Stomach (tissue), 9 donors: ENCODE results near the gene SNTG2. TPM values are rescaled to one million over a fixed set of nuclear protein-coding genes. Genes with fewer than 3 reads are reported as not detected.

Experiments
- DNase-seq, 2 donors: peaks; one replicate each; pipeline versions ENCODE4 v3.0.0 to v3.0.0-alpha.2; 2013 to 2019
- H3K27ac ChIP-seq, 5 donors: fragments of 200-600 bp in 4 of 5; sonication (generic) in 4 of 5; one replicate each; pipeline ENCODE4 v1.5.1; 2013 to 2019; ENCODE audit warnings: mild to moderate bottlenecking in 1 of 5, moderate library complexity in 1 of 5
- H3K27me3 ChIP-seq, 3 donors: fragments of 200-600 bp; sonication (generic); one replicate each; pipeline ENCODE4 v1.5.1; 2017 to 2019; ENCODE audit warnings: mixed run types in 1 of 3
- H3K36me3 ChIP-seq, 4 donors: fragments of 200-600 bp; sonication (generic); 1 replicate in 3 of 4; 2 replicates in 1 of 4; pipeline ENCODE4 v1.5.1; 2016 to 2019
- H3K4me1 ChIP-seq, 4 donors: fragments of 200-600 bp; sonication (generic); one replicate each; pipeline ENCODE4 v1.5.1; 2016 to 2019
- H3K4me3 ChIP-seq, 4 donors: fragments of 200-600 bp; sonication (generic) in 3 of 4; one replicate each; pipeline ENCODE4 v1.5.1; 2016 to 2019; ENCODE audit warnings: mild to moderate bottlenecking in 1 of 4
- H3K9me3 ChIP-seq, 4 donors: fragments of 200-600 bp; sonication (generic); one replicate each; pipeline ENCODE4 v1.5.1; 2016 to 2019
- CTCF ChIP-seq, 7 experiments: fragments of 450-650 bp in 4 of 7; fragments of 200-600 bp in 3 of 7; sonication (generic) in 3 of 7; IDR thresholded peaks; one replicate each; pipeline ENCODE4 v1.5.1; 2016 to 2019; ENCODE audit warnings: antibody characterized with exemption in 7 of 7, control low read depth in 2 of 7, mild to moderate bottlenecking in 1 of 7
- EP300 ChIP-seq: sonication (generic); formaldehyde crosslinking; IDR thresholded peaks from one replicate; pipeline ENCODE4 v1.6.1; 2017; ENCODE audit warnings: antibody characterized with exemption
- POLR2A ChIP-seq, 4 donors: fragments of 450-650 bp; IDR thresholded peaks; one replicate each; pipeline ENCODE4 v1.6.1; 2016; ENCODE audit warnings: antibody characterized with exemption in 4 of 4, control low read depth in 2 of 4, mild to moderate bottlenecking in 1 of 4, moderate library complexity in 1 of 4
- POLR2AphosphoS5 ChIP-seq, 3 donors: sonication (generic); formaldehyde crosslinking; IDR thresholded peaks; one replicate each; pipeline ENCODE4 v1.6.1; 2016; ENCODE audit warnings: antibody characterized with exemption in 3 of 3
- WGBS, 5 donors: extraction: QIAGEN DNeasy Blood & Tissue Kit in 3 of 5; methylation state at CpG; one replicate each; pipeline versions ENCODE4 v1.1.5 to v1.1.7; 2013 to 2018; 5-methylcytosine and 5-hydroxymethylcytosine counted together
- intact Hi-C: fragments of 100-400 bp; cut with DNase I; formaldehyde crosslinking; loops from one replicate; pipeline ENCODE4 v1.15.1; 2023; ENCODE audit warnings: low total_unique reads
- polyA plus RNA-seq, 3 donors: library from polyadenylated mRNA; stranded (reverse); fragments of 200-250 nt; gene quantifications; one replicate each; pipeline ENCODE4 v1.2.3, GENCODE V29; 2013
- total RNA-seq, 5 donors: library from RNA; depleted of rRNA; stranded (reverse); fragments of >200 nt; gene quantifications; one replicate each; pipeline versions ENCODE4 v1.1.0 to v1.2.3, GENCODE V29; 2014 to 2016
- donor health status: healthy with polysubstance abuse.
- donor health status: Bipolar disorder and iron deficiency.
- donor health status: healthy.

Gene SNTG2
- total and polyA plus RNA-seq, 8 donors, result 0.68 to 19.6 (median 5.3) TPM; not detected in 1

GRCh38 chr2:1314254-1314653, 363.6 kb downstream of the SNTG2 start:
- Histone ChIP-seq H3K9me3 (no peaks in the 10 kb centered on the region), H3K4me3 (no peak overlapping the region), H3K4me1 (no peaks in the 10 kb centered on the region), H3K27me3 (peaks cover 0 to 8% (median 0%) of the 10 kb centered on the region in 3 donors), H3K27ac (no peak overlapping the region), H3K36me3 (no peaks in the 10 kb centered on the region)
- WGBS, 5 donors, result 81 to 90% (median 86%) methylated on average over 6 of the region's 6 CpGs
- DNase-seq, result no peak
- TF ChIP-seq CTCF (IDR thresholded peaks at IDR 0.05) (no peak), EP300 (no peak), POLR2AphosphoS5 (IDR thresholded peaks at IDR 0.05) (no peak), POLR2A (IDR thresholded peaks at IDR 0.05) (no peak)
- intact Hi-C loops, result no loop called here

- 61 to 68% (median 67%) methylated on average over 18 to 19 of the region's 19 CpGs for WGBS, 5 donors
Observed at GRCh38 chr2:1318366-1319009, 367.8 kb downstream of the SNTG2 start.

GRCh38 chr2:1319393-1319792, 368.7 kb downstream of the SNTG2 start:
- WGBS, 5 donors, result 79 to 92% (median 88%) methylated on average over 7 of the region's 7 CpGs
- TF ChIP-seq EP300, result no peak
- no peak for TF ChIP-seq POLR2A (IDR thresholded peaks at IDR 0.05)
- TF ChIP-seq CTCF (IDR thresholded peaks at IDR 0.05), result no peak
- no peak for TF ChIP-seq POLR2AphosphoS5 (IDR thresholded peaks at IDR 0.05)
- Histone ChIP-seq H3K4me1 (no peaks in the 10 kb centered on the region), H3K27ac (no peak overlapping the region), H3K4me3 (no peak overlapping the region), H3K27me3 (peaks cover 0 to 3% (median 0%) of the 10 kb centered on the region in 3 donors), H3K36me3 (no peaks in the 10 kb centered on the region), H3K9me3 (no peaks in the 10 kb centered on the region)
- intact Hi-C loops, result no loop called here
- no peak for DNase-seq

More at GRCh38 chr2:1318366-1319009, 367.8 kb downstream of the SNTG2 start:
- DNase-seq, result no peak
- Histone ChIP-seq H3K36me3 (no peaks in the 10 kb centered on the region), H3K4me3 (no peak overlapping the region), H3K4me1 (no peaks in the 10 kb centered on the region), H3K27me3 (peaks cover 0 to 8% (median 0%) of the 10 kb centered on the region in 3 donors), H3K9me3 (no peaks in the 10 kb centered on the region), H3K27ac (no peak overlapping the region)
- TF ChIP-seq EP300 (no peak), POLR2AphosphoS5 (IDR thresholded peaks at IDR 0.05) (no peak), CTCF (IDR thresholded peaks at IDR 0.05) (no peak), POLR2A (IDR thresholded peaks at IDR 0.05) (no peak)
- intact Hi-C loops, result no loop called here

- H3K27ac ChIP-seq, result no peak overlapping the region
- intact Hi-C loops, result no loop called here
- no peaks in the 10 kb centered on the region for H3K9me3 ChIP-seq
- H3K4me3 ChIP-seq, result no peak overlapping the region
- WGBS, 5 donors, result 80 to 86% (median 85%) methylated on average over 9 of the region's 9 CpGs
- no peak for DNase-seq
- no peaks in the 10 kb centered on the region for H3K4me1 ChIP-seq
- no peaks in the 10 kb centered on the region for H3K36me3 ChIP-seq
- TF ChIP-seq EP300 (no peak), POLR2AphosphoS5 (IDR thresholded peaks at IDR 0.05) (no peak), POLR2A (IDR thresholded peaks at IDR 0.05) (no peak), CTCF (IDR thresholded peaks at IDR 0.05) (no peak)
- no peaks in the 10 kb centered on the region for H3K27me3 ChIP-seq
Observed at GRCh38 chr2:1321321-1321720, 370.7 kb downstream of the SNTG2 start.
